GM12875 (cell line): Measurements from ENCODE around the gene SPATA12.

Experiments used
- H3K4me3 ChIP-seq: one replicate; pipeline ENCODE4 v1.5.1; 2011; ENCODE audit warnings: low read depth, low read length, control low read depth
- TF ChIP-seq, protein P1 (sequence below): IDR thresholded peaks from 2 replicates; pipeline ENCODE4 v1.5.1; 2011; ENCODE audit warnings: low read depth, mild to moderate bottlenecking, control low read depth, inconsistent platforms, low read length, moderate library complexity, borderline replicate concordance; ENCODE audit not compliant: insufficient read depth

The SPATA12 gene

DNA sequence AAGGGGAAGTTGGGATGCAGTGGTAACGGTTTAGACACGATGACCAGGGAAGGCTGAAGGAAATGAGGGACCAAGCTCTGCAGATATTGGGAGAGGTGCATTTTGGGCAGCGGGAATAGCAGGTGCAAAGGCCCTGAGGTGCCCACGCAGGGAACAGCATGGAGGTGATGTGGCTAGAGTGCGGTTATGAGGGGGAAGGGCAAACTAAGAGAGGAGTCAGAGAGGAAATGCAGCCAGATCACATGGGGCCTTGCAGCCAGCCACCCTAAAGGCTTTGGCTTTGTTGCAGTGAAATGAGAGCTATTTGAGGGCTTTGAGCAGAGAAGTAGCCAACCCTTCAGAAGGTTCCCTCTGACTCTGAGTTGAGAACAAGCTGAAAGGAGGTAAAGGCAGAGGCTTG, 2.6 kb downstream of the SPATA12 start:
- TF ChIP-seq, protein P1, sequence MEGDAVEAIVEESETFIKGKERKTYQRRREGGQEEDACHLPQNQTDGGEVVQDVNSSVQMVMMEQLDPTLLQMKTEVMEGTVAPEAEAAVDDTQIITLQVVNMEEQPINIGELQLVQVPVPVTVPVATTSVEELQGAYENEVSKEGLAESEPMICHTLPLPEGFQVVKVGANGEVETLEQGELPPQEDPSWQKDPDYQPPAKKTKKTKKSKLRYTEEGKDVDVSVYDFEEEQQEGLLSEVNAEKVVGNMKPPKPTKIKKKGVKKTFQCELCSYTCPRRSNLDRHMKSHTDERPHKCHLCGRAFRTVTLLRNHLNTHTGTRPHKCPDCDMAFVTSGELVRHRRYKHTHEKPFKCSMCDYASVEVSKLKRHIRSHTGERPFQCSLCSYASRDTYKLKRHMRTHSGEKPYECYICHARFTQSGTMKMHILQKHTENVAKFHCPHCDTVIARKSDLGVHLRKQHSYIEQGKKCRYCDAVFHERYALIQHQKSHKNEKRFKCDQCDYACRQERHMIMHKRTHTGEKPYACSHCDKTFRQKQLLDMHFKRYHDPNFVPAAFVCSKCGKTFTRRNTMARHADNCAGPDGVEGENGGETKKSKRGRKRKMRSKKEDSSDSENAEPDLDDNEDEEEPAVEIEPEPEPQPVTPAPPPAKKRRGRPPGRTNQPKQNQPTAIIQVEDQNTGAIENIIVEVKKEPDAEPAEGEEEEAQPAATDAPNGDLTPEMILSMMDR: no peak
- H3K4me3 ChIP-seq: no peak overlapping the region

DNA sequence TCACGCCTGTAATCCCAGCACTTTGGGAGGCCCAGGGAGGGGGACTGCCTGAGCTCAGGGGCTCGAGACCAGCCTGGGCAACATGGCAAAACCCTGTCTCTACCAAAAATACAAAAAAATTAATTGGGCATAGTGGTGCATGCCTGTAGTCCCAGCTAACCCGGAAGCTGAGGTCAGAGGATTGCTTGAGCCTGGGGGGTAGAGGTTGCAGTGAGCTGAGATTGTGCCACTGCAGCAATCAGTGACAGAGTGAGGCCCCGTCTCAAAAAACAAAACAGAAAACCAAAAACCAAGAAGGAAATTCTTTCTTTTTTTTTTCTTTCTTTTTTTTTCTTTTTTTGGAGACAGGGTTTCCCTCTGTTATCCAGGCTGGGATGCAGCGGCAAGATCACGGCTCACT, 3.5 kb downstream of the SPATA12 start:
- no peak overlapping the region for H3K4me3 ChIP-seq
- TF ChIP-seq, protein P1: no peak

DNA sequence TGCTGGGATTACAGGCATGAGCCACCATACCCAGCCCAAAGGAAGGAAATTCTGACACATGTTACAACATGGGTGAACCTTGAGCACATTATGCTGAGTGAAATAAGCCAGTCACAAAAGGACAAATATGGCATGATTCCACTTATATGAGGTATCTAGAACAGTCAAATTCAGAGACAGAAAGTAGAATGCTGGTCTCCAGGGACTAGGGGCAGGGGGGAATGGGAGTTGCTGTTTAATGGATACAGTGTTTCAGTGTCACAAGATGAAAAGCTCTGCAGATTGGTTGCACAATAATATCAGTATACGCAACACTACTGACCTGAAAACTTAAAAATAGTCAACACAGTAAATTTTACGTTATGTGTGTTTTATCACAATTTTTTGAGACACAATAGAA, 4.1 kb downstream of the SPATA12 start:
- TF ChIP-seq, protein P1: no peak
- H3K4me3 ChIP-seq: no peak overlapping the region

DNA sequence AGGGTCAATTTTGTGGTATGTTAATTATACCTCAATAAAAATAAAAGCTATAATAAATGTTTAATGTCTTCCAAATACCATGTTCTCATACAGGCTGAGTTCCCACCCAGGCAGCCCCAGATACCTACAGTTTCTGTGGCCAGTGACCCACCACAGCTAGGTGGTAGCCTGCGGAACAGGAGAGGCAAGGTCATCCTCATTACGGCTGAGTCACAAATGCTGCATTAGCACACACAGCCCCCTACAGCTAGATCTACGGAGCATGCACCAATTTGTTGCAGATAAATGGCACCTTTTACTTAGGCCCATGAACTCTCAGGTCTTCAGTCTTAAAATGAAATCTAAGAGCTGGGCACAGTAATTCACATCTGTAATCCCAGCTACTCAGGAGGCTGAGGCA, 5.1 kb downstream of the SPATA12 start:
- H3K4me3 ChIP-seq: no peak overlapping the region

DNA sequence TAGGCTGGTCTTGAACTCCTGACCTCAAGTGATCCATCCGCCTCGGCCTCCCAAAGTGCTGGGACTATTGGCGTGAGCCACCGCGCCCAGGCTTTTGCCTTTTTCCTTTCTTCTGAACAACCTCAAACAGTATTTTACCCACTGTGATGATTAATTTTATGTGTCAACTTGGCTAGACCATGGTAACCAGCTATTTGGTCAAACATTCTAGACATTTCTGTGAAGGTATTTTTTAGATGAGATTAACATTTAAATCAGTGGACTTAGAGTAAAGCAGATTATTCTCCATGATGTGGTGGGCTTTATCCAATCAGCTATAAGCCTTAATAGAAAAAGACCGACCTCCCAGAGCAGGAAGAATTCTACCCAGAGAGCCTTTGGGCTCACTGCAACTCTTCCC, 6.0 kb downstream of the SPATA12 start:
- TF ChIP-seq, protein P1: no peak
- H3K4me3 ChIP-seq: no peak overlapping the region

More for the DNA sequence above, 5.1 kb downstream of the SPATA12 start:
- TF ChIP-seq, protein P1: no peak

DNA sequence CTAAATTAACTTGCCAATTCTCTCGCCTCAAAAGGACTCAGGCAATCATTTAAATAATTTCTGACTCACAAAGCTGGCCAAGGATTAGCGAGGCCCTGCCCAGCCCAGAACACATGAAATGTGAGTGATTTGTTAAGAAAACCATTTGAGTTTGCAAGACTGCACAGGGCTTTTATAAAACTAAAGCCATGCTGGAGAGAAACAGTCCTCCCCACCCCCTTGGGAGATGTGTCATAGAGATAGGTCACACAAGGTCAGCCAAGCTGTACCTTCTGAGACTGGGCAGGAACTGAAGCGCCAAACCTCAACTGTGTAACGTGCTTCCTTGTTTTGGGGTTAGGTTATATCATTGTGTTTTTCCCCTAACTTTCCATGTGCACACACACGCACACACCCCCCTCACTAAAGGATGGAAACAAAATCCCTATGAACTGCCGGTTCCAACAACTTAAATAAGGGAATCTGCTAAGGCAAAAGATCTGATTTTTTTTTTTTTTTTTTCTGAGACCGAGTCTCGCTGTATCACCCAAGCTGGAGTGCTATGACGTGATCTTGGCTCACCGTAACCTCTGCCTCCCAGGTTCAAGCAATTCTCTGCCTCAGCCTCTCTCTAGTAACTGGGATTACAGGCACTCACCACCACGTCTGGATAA, 8.1 kb downstream of the SPATA12 start:
- TF ChIP-seq, protein P1: no peak
- no peak overlapping the region for H3K4me3 ChIP-seq

DNA sequence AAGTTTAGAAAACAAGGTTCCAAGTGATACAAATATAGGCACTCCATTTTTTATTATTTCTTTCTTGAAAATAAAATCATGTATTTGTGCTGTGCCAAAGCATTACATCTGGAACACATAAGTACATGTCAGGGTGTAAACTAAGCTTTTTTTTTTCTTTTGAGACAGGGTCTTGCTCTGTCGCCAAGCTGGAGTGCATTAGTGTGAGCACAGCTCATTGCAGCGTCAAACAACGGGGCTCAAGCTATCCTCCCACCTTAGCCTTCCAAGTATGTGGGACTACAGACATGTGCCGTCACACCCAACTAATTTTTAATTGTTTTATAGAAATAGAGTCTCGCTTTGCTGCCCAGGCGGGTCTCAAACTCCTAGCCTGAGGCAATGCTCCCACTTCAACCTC, 9.0 kb downstream of the SPATA12 start:
- TF ChIP-seq, protein P1: no peak
- no peak overlapping the region for H3K4me3 ChIP-seq
